Fibroblast of mammary gland (primary cell): ENCODE measurements around the gene FAM237B.

Experiments
- DNase-seq: peaks from one replicate; pipeline ENCODE4 v3.0.0-alpha.2; 2010; ENCODE audit warnings: low read depth
- H3K4me3 ChIP-seq: 2 replicates; pipeline ENCODE4 v1.5.1; 2011; ENCODE audit warnings: low read depth, mild to moderate bottlenecking, low read length, moderate library complexity; ENCODE audit not compliant: control insufficient read depth
- TF ChIP-seq, protein P1 (sequence below): conservative IDR thresholded peaks from 2 replicates; pipeline ENCODE4 v1.5.1; 2011; ENCODE audit warnings: low read depth, low read length, inconsistent platforms; ENCODE audit not compliant: control insufficient read depth, insufficient read depth

The FAM237B gene

GRCh38 chr7:90271753-90272152 is 49.4 kb downstream of the FAM237B start:
- no peak overlapping the region for H3K4me3 ChIP-seq
- DNase-seq = peak; percentile 92
- TF ChIP-seq, protein P1, sequence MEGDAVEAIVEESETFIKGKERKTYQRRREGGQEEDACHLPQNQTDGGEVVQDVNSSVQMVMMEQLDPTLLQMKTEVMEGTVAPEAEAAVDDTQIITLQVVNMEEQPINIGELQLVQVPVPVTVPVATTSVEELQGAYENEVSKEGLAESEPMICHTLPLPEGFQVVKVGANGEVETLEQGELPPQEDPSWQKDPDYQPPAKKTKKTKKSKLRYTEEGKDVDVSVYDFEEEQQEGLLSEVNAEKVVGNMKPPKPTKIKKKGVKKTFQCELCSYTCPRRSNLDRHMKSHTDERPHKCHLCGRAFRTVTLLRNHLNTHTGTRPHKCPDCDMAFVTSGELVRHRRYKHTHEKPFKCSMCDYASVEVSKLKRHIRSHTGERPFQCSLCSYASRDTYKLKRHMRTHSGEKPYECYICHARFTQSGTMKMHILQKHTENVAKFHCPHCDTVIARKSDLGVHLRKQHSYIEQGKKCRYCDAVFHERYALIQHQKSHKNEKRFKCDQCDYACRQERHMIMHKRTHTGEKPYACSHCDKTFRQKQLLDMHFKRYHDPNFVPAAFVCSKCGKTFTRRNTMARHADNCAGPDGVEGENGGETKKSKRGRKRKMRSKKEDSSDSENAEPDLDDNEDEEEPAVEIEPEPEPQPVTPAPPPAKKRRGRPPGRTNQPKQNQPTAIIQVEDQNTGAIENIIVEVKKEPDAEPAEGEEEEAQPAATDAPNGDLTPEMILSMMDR = no peak

GRCh38 chr7:90270431-90271178 is 50.5 kb downstream of the FAM237B start:
- no peak overlapping the region for H3K4me3 ChIP-seq
- TF ChIP-seq, protein P1 = no peak
- no peak for DNase-seq

GRCh38 chr7:90269163-90269562 is 51.9 kb downstream of the FAM237B start:
- TF ChIP-seq, protein P1 = no peak
- H3K4me3 ChIP-seq = no peak overlapping the region
- DNase-seq = no peak

GRCh38 chr7:90267263-90267858 is 53.7 kb downstream of the FAM237B start:
- H3K4me3 ChIP-seq = no peak overlapping the region
- peak; percentile 16 for DNase-seq
- TF ChIP-seq, protein P1 = no peak

GRCh38 chr7:90266808-90267207 is 54.3 kb downstream of the FAM237B start:
- peak; percentile 89 for DNase-seq
- TF ChIP-seq, protein P1 = no peak
- no peak overlapping the region for H3K4me3 ChIP-seq
